ENCODE data around the gene CORIN. TPM values are rescaled to one million over a fixed set of nuclear protein-coding genes. Genes with fewer than 3 reads are reported as not detected.

Gene CORIN
- total and polyA plus RNA-seq, 2 experiments from 2014 or later, result not detected

DNA sequence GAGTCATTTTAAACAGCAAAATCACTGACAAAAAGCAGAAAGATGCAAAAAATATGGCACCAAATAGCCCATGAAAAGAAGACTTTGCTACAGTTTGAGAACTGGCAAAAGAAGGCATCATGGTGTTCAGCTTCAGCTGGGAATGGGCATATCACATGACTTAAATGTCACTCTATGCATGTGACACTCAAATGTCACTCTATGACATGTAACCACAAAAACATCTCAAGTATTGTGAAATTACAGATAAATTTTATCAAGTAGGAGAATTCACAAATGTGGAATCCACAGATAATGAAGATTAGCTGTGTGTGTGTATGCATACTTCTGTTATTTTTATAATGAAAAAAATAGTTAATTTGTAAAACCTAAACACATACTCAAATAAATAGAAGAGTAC, 270.9 kb downstream of the CORIN start:
- H3K9me2 ChIP-seq (ENCODE audit: insufficient read depth), result no peaks in the 10 kb centered on the region
- Mint-ChIP-seq H3K9me3 (no peaks in the 10 kb centered on the region), H3K27me3 (ENCODE audit: insufficient read depth, low read depth, poor library complexity) (no peaks in the 10 kb centered on the region), H3K4me1 (peaks cover 4% of the 10 kb centered on the region; the same call in 2 of the 3 replicates), H3K36me3 (ENCODE audit: low read depth) (no peaks in the 10 kb centered on the region), H3K27ac (no peak overlapping the region), H3K4me3 (no peak overlapping the region)
- H3K27me3 ChIP-seq (ENCODE audit: insufficient read depth), result no peaks in the 10 kb centered on the region
- H3K27ac ChIP-seq (ENCODE audit: low read depth), result no peak overlapping the region
- ATAC-seq, result no peak
- no peaks in the 10 kb centered on the region for H3K79me2 ChIP-seq (replicated peaks; ENCODE audit: insufficient read depth)
- H4K20me1 ChIP-seq (replicated peaks; ENCODE audit: insufficient read depth), result no peaks in the 10 kb centered on the region
- H3K4me2 ChIP-seq, result no peak overlapping the region
- DNase-seq (ENCODE audit: low spot score), result no peak
- no peaks in the 10 kb centered on the region for H3K36me3 ChIP-seq (ENCODE audit: insufficient read depth)
- H3K4me3 ChIP-seq, result no peak overlapping the region
- H2AFZ ChIP-seq, result no peak overlapping the region
- no peaks in the 10 kb centered on the region for H3K4me1 ChIP-seq (ENCODE audit: insufficient read depth)
- no peak for TF ChIP-seq JUNB (IDR thresholded peaks at IDR 0.05; ENCODE audit: unreplicated experiment)
- TF ChIP-seq ZNF331 (CRISPR knock-in tag; IDR thresholded peaks at IDR 0.05; ENCODE audit: low read depth), result no peak
- no peak for TF ChIP-seq CREB1 (CRISPR knock-in tag; IDR thresholded peaks at IDR 0.05; ENCODE audit: low read depth)
- no peak for TF ChIP-seq NANOG (IDR thresholded peaks at IDR 0.05; ENCODE audit: borderline replicate concordance)
- TF ChIP-seq, protein P1, sequence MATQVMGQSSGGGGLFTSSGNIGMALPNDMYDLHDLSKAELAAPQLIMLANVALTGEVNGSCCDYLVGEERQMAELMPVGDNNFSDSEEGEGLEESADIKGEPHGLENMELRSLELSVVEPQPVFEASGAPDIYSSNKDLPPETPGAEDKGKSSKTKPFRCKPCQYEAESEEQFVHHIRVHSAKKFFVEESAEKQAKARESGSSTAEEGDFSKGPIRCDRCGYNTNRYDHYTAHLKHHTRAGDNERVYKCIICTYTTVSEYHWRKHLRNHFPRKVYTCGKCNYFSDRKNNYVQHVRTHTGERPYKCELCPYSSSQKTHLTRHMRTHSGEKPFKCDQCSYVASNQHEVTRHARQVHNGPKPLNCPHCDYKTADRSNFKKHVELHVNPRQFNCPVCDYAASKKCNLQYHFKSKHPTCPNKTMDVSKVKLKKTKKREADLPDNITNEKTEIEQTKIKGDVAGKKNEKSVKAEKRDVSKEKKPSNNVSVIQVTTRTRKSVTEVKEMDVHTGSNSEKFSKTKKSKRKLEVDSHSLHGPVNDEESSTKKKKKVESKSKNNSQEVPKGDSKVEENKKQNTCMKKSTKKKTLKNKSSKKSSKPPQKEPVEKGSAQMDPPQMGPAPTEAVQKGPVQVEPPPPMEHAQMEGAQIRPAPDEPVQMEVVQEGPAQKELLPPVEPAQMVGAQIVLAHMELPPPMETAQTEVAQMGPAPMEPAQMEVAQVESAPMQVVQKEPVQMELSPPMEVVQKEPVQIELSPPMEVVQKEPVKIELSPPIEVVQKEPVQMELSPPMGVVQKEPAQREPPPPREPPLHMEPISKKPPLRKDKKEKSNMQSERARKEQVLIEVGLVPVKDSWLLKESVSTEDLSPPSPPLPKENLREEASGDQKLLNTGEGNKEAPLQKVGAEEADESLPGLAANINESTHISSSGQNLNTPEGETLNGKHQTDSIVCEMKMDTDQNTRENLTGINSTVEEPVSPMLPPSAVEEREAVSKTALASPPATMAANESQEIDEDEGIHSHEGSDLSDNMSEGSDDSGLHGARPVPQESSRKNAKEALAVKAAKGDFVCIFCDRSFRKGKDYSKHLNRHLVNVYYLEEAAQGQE (IDR thresholded peaks at IDR 0.05; ENCODE audit: unreplicated experiment), result no peak
- TF ChIP-seq ZNF114 (CRISPR knock-in tag; IDR thresholded peaks at IDR 0.05), result no peak
- no peaks in the 10 kb centered on the region for H3F3A ChIP-seq (replicated peaks; ENCODE audit: low read depth)

DNA sequence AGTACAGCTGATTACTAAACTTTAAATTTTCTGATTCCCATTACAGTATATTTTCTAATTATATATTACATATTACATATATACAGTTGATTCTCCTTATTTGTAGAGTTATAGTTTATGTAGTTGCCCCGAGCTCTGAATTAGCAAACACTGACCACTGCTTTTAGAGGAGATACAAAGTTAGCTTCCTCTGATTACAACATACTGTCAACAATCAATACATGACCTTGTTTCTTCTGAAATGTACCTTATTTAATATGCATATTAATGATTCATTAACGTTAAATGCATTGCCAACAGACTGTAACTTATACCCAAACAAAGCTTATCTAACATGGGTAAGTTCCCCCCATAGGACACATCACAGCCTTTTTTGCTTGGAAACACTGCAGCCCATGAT, 271.3 kb downstream of the CORIN start:
- H2AFZ ChIP-seq, result no peak overlapping the region
- H3K36me3 ChIP-seq (ENCODE audit: insufficient read depth), result no peaks in the 10 kb centered on the region
- Mint-ChIP-seq H3K4me1 (peaks cover 4% of the 10 kb centered on the region; the same call in 2 of the 3 replicates), H3K36me3 (ENCODE audit: low read depth) (no peaks in the 10 kb centered on the region), H3K27ac (no peak overlapping the region), H3K27me3 (ENCODE audit: insufficient read depth, low read depth, poor library complexity) (no peaks in the 10 kb centered on the region), H3K9me3 (no peaks in the 10 kb centered on the region), H3K4me3 (no peak overlapping the region)
- H4K20me1 ChIP-seq (replicated peaks; ENCODE audit: insufficient read depth), result no peaks in the 10 kb centered on the region
- no peaks in the 10 kb centered on the region for H3F3A ChIP-seq (replicated peaks; ENCODE audit: low read depth)
- H3K79me2 ChIP-seq (replicated peaks; ENCODE audit: insufficient read depth), result no peaks in the 10 kb centered on the region
- H3K27ac ChIP-seq (ENCODE audit: low read depth), result no peak overlapping the region
- no peak for DNase-seq (ENCODE audit: low spot score)
- no peak overlapping the region for H3K4me2 ChIP-seq
- no peak overlapping the region for H3K4me3 ChIP-seq
- no peak for ATAC-seq
- no peak for TF ChIP-seq ZNF331 (CRISPR knock-in tag; IDR thresholded peaks at IDR 0.05; ENCODE audit: low read depth)
- no peaks in the 10 kb centered on the region for H3K9me2 ChIP-seq (ENCODE audit: insufficient read depth)
- no peaks in the 10 kb centered on the region for H3K4me1 ChIP-seq (ENCODE audit: insufficient read depth)
- H3K27me3 ChIP-seq (ENCODE audit: insufficient read depth), result no peaks in the 10 kb centered on the region

DNA sequence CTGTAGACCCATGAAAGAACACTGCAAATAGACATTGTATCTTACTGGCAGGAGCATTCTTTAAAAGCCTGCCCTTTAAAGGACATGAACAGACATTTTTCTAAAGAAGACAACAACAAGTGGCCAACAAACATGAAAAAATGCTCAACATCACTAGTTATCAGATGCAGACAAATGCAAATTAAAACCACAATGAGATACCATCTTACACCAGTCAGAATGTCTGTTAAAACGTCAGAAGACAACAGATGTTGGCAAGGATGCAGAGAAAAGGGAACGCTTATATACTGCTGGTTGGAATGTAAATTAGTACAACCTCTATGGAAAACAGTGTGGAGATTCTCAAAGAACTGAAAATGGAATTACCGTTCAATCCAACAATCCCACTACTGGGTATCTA, 275.6 kb downstream of the CORIN start:
- DNase-seq (ENCODE audit: low spot score), result no peak
- no peak for ATAC-seq
- no peak overlapping the region for H3K27ac ChIP-seq (ENCODE audit: low read depth)
- TF ChIP-seq, protein P1 (IDR thresholded peaks at IDR 0.05; ENCODE audit: unreplicated experiment), result no peak
- TF ChIP-seq, protein P2, sequence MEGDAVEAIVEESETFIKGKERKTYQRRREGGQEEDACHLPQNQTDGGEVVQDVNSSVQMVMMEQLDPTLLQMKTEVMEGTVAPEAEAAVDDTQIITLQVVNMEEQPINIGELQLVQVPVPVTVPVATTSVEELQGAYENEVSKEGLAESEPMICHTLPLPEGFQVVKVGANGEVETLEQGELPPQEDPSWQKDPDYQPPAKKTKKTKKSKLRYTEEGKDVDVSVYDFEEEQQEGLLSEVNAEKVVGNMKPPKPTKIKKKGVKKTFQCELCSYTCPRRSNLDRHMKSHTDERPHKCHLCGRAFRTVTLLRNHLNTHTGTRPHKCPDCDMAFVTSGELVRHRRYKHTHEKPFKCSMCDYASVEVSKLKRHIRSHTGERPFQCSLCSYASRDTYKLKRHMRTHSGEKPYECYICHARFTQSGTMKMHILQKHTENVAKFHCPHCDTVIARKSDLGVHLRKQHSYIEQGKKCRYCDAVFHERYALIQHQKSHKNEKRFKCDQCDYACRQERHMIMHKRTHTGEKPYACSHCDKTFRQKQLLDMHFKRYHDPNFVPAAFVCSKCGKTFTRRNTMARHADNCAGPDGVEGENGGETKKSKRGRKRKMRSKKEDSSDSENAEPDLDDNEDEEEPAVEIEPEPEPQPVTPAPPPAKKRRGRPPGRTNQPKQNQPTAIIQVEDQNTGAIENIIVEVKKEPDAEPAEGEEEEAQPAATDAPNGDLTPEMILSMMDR (conservative IDR thresholded peaks at IDR 0.05; ENCODE audit: low read depth in 2 of 2), result no peak
- TF ChIP-seq ZNF331 (CRISPR knock-in tag; IDR thresholded peaks at IDR 0.05; ENCODE audit: low read depth) (no peak), POLR2AphosphoS5 (IDR thresholded peaks at IDR 0.05; ENCODE audit: low read depth) (no peak), NANOG (IDR thresholded peaks at IDR 0.05; ENCODE audit: borderline replicate concordance) (no peak)

More for the DNA sequence above, 275.6 kb downstream of the CORIN start:
- H3K4me1 Mint-ChIP-seq, result peaks cover 4% of the 10 kb centered on the region; the same call in 2 of the 3 replicates
- no peaks in the 10 kb centered on the region for H3K36me3 Mint-ChIP-seq (ENCODE audit: low read depth)
- Histone ChIP-seq H3K79me2 (replicated peaks; ENCODE audit: insufficient read depth) (no peaks in the 10 kb centered on the region), H2AFZ (no peak overlapping the region), H3K9me2 (ENCODE audit: insufficient read depth) (no peaks in the 10 kb centered on the region), H3K4me2 (no peak overlapping the region), H3K27me3 (ENCODE audit: insufficient read depth) (no peaks in the 10 kb centered on the region), H3F3A (replicated peaks; ENCODE audit: low read depth) (no peaks in the 10 kb centered on the region), H4K20me1 (replicated peaks; ENCODE audit: insufficient read depth) (no peaks in the 10 kb centered on the region), H3K36me3 (ENCODE audit: insufficient read depth) (no peaks in the 10 kb centered on the region), H3K4me3 (no peak overlapping the region), H3K4me1 (ENCODE audit: insufficient read depth) (no peaks in the 10 kb centered on the region)
- H3K27ac Mint-ChIP-seq, result no peak overlapping the region
- no peak overlapping the region for H3K4me3 Mint-ChIP-seq
- H3K9me3 Mint-ChIP-seq, result no peaks in the 10 kb centered on the region
- peaks cover 4% of the 10 kb centered on the region for H3K27me3 Mint-ChIP-seq (ENCODE audit: insufficient read depth, low read depth, poor library complexity)

Measured in GM23338 (cell line).